Erythroblast (primary cell): ENCODE results near the gene ZNF106.

Experiments used
- DNase-seq, 2 experiments: peaks; one replicate each; lab custom pipeline; 2025; lab: John Stamatoyannopoulos, UW
- GATA1 ChIP-seq: IDR thresholded peaks from 2 replicates; pipeline ENCODE4 v1.6.1; 2011; ENCODE audit warnings: low read depth, mild to moderate bottlenecking, control low read depth, low read length, moderate library complexity
- POLR2A ChIP-seq: IDR thresholded peaks from 2 replicates; pipeline ENCODE4 v1.6.1; 2011; ENCODE audit warnings: mild to moderate bottlenecking, low read length

The ZNF106 gene

DNA sequence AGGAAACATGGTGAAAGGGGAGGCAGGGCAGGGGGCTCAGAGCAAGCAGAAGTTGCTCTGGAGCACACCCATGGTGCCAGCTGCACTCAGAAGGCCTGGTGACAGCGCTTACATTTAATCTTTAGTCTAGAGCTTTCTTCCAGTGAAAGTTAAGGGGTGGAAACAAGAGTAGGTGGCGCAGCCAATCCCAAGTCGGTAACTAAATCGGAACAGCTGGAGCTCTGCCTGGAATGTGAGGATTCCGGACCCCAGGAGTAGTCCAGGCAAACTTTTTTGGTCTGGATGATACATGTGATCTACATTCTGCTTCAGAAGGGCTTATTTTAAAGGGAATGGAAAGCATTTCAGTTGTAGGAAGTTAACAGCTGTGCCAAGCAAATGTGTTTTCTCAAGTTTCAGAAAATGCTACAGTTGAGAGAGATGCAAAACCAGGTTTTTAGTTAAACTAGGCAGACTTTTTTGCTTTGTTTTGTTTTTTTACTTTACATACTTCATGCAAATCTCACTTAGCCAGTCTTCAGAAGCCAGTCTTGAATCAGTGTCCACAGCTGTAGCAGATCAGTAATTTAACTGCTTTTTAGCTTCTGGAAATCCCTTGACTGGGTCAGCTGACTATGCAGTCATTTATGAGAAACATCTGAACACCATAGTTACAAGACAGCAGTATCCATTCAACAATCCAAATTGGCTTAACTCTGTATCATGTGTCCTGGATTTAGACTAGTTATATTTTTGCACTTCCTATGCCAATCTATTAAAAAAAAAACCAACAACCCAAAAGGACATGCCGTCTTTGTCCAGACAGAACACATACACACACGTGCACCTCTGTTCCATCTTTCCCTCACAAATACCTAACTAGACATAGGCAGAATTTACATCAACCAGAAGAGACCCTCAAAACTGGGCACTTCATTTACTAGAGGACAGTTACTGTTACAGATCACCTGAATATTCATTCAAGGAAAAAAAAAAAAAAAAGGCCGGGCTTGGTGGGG is 33.2 kb downstream of the ZNF106 start:
- DNase-seq = no peak
- TF ChIP-seq GATA1 = no peak
- TF ChIP-seq POLR2A = no peak

DNA sequence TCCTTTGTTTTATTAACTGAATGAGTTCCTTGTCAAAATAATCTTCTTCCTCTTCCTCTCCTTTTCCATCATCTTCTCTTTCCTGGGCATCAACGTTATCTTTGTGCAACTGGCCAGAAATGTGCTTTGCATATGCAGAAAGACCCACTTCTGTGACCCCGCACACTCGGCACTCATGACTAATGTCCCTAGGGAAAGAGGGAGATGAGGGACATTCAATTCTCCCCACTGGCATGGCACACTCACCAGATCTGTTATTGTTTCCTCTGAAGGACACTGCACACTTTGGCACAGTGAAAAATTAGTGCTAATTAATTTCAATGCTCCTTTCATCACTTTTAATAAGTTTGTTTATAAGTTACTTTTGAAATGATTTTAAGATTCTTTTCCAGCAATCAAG is 34.0 kb downstream of the ZNF106 start:
- no peak for DNase-seq
- TF ChIP-seq GATA1 = no peak
- no peak for TF ChIP-seq POLR2A

DNA sequence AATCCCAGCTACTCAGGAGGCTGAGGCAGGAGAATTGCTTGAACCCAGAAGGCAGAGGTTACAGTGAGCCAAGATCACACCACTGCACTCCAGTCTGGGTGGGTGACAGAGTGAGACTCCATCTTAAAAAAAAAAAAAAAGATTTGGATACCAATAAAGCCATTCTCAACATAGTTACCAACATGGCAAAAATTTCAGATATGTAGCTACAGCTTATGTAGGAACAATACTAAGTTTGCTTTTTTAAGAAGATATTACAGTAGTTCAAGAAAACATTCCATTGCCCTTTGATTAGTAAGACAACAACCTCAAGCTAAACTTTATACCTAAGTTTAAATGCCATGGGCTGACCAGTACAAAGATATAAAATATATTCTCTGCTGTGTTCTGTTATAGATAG is 34.4 kb downstream of the ZNF106 start:
- DNase-seq = no peak
- TF ChIP-seq GATA1 (no peak), POLR2A (no peak)

DNA sequence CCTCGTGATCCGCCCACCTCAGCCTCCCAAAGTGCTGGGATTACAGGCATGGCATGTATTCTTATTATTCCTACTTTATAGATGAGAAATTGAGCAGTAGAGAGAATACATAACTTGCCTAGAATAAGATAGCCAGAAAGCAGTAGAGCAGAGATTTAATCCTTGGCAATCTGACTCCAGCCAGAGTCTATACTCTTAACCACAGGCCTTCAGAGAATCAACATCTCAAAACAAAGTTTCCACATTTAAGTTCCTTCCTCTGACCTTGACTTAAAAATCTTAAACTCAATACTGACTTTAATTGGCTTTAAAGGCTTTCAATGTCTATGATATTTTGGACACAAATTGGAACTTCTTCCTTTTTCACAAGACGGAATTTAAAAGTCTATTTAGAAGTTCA is 37.1 kb downstream of the ZNF106 start:
- no peak for TF ChIP-seq GATA1
- no peak for TF ChIP-seq POLR2A
- DNase-seq = no peak

DNA sequence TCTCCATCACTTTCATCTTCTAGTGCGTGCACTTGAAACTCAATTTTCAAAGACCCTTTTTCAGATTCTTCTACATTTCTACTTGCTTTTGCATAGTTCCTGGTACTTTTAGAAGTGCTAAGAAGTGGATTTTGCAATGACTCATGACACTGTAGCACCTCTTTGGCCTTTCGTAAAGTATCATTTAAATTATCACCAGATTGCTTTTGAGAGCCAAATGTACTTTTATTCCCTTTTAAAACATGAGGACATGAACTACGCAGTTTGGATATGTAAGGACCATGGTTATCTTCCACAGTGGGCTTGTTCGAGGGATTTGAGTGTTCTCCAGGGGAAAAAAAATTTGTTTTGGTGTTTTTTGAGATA is 40.5 kb downstream of the ZNF106 start:
- no peak for DNase-seq
- no peak for TF ChIP-seq POLR2A
- no peak for TF ChIP-seq GATA1

DNA sequence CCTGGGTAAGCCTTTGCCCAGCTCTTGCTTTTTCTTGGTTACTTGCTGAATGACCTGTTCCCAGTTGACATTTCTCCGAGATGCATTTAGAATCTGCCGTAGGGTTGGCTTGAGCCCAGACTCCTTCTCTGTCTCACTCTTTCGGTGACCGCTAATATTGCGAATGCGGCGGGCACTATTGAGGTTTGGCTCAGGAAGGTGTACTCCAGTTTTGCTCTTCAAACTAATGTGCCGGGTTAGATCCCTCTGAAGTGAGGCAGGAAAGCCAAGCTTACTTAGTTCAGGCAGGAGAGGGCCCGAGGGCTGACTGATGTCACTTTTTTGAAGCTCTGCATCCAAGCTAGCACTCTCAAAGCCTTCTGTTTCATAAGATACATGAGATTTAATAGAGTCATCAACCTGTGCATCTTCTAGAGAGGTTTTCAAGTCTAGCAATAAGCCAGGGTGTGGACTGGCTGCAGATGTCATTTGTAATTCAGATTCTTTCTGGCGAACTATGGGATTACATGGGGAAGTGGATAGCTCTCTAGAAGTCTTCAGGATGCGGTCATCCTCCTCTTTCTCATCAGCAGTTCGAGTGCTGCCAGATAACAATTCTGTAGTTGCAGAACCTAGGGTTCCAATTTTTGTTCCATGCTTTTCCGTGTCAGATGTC is 41.0 kb downstream of the ZNF106 start:
- DNase-seq = no peak
- TF ChIP-seq POLR2A (no peak), GATA1 (no peak)

DNA sequence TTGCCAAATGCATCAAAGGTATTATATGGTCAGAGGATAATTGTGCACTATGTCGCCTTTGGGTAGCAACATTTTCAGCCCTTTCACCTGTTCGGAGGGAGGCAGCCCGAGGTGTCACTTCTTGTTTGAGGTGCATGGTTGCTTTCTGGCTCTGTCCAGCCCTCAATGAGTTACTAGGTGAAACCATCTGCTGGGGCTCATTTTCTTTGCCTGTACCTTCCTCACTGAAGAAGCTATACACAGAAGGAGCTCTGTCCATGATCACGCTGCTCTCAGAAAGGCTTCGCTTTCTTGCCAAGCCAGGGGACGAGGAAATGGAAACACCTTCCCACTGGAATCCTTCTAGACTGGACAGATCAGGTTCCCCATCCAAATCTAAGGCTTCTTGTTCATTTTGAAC is 42.7 kb downstream of the ZNF106 start:
- no peak for TF ChIP-seq POLR2A
- no peak for TF ChIP-seq GATA1
- no peak for DNase-seq

DNA sequence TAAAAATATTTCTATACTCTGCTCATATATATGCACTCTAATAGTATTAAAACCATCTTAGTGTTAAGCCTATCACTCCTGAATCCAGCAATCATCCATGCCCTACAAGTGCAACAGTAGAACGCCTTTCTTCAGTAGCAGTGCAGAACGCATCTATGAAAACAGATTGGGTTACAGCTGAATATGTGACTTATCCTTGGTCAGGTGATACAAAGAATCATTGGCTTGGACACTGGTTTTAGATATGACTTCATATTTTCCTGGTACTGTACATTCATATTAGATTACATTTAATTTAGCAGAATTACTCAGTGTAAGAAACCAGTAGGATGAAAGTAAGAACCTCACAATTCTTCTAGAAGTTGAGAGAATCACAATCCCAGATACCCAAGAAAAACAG is 43.3 kb downstream of the ZNF106 start:
- no peak for DNase-seq
- TF ChIP-seq GATA1 (no peak), POLR2A (no peak)

DNA sequence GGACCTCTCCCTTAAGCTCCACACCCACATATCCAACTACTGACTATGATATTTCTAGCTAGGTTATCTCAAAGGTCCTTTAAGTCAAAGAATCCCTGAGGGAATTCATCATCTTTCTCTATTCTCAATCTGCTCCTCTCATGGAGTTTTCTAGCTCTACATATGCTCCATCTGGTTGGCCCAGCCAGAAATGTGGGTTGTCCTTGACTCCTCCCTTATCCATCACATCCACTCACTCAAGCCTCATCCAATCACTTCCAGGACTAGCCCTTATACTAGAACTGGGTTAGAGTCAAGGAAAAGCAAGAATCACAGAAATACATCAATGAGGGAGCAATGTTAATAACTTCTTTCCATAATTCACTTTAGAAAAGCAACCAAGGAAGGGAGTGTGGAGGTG is 45.4 kb downstream of the ZNF106 start:
- TF ChIP-seq POLR2A = no peak
- no peak for TF ChIP-seq GATA1
- no peak for DNase-seq

DNA sequence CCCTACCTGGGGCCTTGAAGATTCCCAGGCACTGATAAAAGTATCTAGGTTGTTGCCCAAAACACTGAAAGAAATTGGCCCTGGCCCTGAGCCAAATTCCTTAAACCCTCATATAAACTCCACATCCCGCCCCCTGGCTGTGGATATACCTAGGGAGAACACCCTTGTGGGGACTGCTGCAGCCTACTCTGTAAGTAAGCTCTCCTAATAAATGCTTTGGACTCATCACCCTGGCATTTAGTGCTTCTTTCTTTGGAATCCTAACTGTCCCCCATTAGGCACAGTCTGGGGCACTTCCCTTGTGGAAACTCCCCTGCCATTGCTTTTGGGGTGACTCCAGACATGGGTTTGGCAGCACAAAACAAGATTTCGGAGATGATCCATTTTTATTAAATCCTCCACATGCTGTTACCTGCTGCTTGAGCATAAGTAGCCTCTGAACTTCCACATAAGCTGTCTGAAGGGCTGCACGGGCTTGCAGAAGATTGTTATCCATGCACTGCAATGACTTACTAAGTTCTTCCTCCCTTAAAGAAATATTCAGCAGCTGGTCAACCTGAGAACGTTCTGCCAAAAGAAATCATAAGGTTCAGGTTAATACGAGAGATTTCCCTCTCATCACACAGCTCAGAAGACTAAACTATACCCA is 46.4 kb downstream of the ZNF106 start:
- DNase-seq = no peak
- TF ChIP-seq GATA1 = no peak
- no peak for TF ChIP-seq POLR2A

DNA sequence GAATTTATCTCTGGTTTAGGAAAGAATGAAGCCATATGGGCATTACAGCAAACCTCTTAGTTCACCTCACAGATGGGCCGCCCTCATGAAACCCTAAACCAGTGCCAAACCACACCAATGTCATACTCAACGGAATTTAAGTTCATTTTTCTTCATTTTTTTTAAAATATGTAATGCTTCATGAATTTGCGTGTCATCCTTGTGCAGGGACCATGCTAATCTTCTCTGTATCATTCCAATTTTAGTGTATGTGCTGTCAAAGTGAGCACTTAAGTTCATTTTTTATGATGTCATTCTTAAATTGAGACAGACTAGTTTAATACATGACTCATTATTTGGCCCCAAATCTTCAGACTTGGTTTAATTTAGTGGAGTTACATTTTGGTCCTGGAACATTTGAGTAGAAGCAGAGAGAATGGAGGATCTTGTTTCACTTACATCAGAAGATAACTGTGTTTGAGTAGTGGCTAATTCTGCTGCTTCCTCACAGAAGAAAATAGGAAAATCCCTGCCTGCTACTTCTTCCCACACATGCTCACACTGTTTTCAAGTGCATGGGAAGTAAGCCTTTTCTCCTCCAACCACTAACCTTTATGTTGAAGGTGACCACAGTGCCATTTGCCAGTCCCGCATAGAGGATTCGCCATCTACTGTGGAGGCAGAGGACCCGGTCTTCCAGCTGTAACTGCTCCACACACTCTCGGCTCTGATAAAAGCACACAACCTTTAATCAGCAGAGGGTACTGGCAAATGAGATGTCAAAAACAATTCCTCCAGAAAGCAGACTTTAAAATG is 63.3 kb downstream of the ZNF106 start:
- TF ChIP-seq GATA1 = no peak
- no peak for TF ChIP-seq POLR2A
- no peak for DNase-seq

DNA sequence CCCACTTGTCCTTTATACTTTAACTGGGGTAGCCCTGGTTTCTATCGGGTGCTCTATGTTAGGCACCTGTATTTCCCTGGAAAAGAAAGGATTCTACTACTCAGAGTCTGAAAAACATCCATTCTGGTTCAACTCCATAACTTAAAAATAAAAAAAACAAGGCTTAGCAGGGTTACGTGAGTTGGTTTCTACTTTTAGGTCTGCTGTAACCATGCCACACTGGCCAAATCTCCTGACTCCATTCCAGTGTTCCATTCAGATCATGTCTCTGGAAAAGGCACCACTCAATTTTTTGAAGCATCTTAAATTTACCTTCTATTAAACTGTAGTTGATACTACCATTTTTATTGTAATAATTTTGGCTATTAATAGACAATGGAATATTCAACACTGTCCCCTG is 69.6 kb downstream of the ZNF106 start:
- TF ChIP-seq GATA1 = no peak
- TF ChIP-seq POLR2A = no peak
- DNase-seq = no peak

DNA sequence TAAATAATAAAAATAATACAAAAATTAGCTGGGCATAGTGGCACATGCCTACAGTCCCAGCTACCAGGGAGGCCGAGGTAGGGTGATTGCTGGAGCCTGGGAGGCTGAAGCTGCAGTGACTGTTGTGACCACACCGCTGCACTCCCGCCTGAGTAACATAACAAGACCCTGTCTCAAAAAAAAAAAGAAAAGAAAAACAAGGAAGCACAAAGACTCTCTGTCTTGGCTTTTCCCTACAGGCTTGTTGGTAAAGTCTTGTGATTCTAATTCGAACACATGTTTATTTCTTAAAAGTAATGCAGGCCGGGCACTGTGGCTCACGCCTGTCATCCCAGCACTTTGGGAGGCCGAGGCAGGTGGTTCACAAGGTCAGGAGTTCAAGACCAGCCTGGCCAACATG is 71.6 kb downstream of the ZNF106 start:
- no peak for DNase-seq
- no peak for TF ChIP-seq POLR2A
- no peak for TF ChIP-seq GATA1

DNA sequence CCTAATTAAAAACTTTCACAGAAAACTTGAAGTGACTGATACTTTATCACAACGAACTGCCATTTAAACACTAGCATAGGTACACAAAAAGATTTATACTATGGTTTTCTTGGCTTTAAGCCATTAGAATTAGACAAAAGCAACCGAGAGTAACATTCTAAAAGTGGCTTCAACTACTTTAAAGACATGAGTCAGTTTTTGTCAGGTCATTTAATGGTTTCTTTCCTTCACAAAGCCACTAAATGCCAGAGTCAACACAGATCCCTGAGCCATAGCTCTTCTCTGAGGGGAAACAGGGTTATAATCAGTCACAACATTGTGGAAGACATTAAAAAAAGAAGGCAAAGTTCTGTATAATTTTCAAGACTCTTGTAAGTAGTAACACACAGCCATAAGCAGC is 77.0 kb downstream of the ZNF106 start:
- no peak for DNase-seq
- TF ChIP-seq POLR2A (no peak), GATA1 (no peak)

DNA sequence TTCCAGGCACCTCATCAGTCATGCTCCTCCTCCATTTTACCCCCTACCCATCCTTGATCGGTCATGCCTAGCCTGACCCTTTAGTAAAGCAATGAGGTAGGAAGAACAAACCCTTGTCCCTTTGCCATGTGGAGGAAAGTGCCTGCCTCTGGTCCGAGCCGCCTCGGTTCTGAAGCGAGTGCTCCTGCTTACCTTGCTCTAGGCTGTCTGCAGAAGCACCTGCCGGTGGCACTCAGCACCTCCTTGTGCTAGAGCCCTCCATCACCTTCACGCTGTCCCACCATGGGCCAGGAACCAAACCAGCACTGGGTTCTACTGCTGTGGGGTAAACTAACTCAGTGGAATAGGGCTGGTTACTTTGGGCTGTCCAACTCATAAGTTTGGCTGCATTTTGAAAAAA is 79.1 kb downstream of the ZNF106 start:
- TF ChIP-seq POLR2A (no peak), GATA1 (no peak)
- DNase-seq = no peak
